CD4-positive, alpha-beta T cell (primary cell): ENCODE measurements around the gene PLCB3. TPM values are rescaled to one million over a fixed set of nuclear protein-coding genes. Genes with fewer than 3 reads are reported as not detected.
A peak's percentile ranks its signal among the peaks of the same experiment; 100 is the strongest.

Source experiments
- ATAC-seq: fragments of 200-7000 bp; cut with Tn5 transposase; one replicate; pipeline ENCODE4 v1.10.0; 2022; ENCODE audit warnings: mild to moderate bottlenecking; ENCODE audit not compliant: poor library complexity
- CTCF ChIA-PET: fragments of 350-600 bp; sonication (Branson Sonifier 250); formaldehyde crosslinking; loops from one replicate; lab custom pipeline; 2021; ENCODE audit warnings: antibody characterized with exemption, inconsistent platforms; lab: Charles Lee
- POLR2A ChIA-PET: fragments of 350-600 bp; sonication (Branson Sonifier 250); formaldehyde crosslinking; loops from one replicate; lab custom pipeline; 2021; ENCODE audit warnings: antibody characterized with exemption, inconsistent platforms; lab: Charles Lee
- DNase-seq, 14 experiments: peaks; one replicate each; pipeline ENCODE4 v3.0.0-alpha.2; 2013 to 2020; ENCODE audit warnings: mixed read lengths in 2 of 14
- H3K27ac ChIP-seq, 2 donors: one replicate each; pipeline versions ENCODE4 v1.5.1 to v1.7.0; 2013; ENCODE audit warnings: low read length in 2 of 2, low read depth in 1 of 2, mild to moderate bottlenecking in 1 of 2
- H3K27me3 ChIP-seq, 2 experiments: 1 replicate in 1 of 2; 2 replicates in 1 of 2; pipeline versions ENCODE4 v1.6.1 to v1.7.0; 2013; ENCODE audit warnings: low read length in 2 of 2, control low read depth in 1 of 2, mild to moderate bottlenecking in 1 of 2, moderate library complexity in 1 of 2; ENCODE audit not compliant: insufficient read depth in 2 of 2, control insufficient read depth in 1 of 2
- H3K36me3 ChIP-seq: one replicate; pipeline ENCODE4 v1.6.1; 2013; ENCODE audit warnings: low read length, control low read depth; ENCODE audit not compliant: insufficient read depth
- H3K4me1 ChIP-seq: one replicate; pipeline ENCODE4 v1.6.1; 2013; ENCODE audit warnings: low read length, control low read depth; ENCODE audit not compliant: insufficient read depth
- H3K4me3 ChIP-seq: one replicate; pipeline ENCODE4 v1.5.1; 2013; ENCODE audit warnings: mild to moderate bottlenecking, low read length, moderate library complexity
- H3K9me3 ChIP-seq, 2 experiments: 1 replicate in 1 of 2; 2 replicates in 1 of 2; pipeline versions ENCODE4 v1.6.1 to v1.7.0; 2013; ENCODE audit warnings: low read length in 2 of 2, mild to moderate bottlenecking in 2 of 2, control low read depth in 1 of 2, moderate library complexity in 1 of 2; ENCODE audit not compliant: control insufficient read depth in 1 of 2, insufficient read depth in 1 of 2
- H3K27ac Mint-ChIP-seq: one replicate; pipeline ENCODE4 v1.8.0; 2020; ENCODE audit warnings: mixed read lengths
- H3K27me3 Mint-ChIP-seq: one replicate; pipeline ENCODE4 v1.8.0; 2021; ENCODE audit warnings: mixed read lengths
- H3K36me3 Mint-ChIP-seq: one replicate; pipeline ENCODE4 v1.8.0; 2021; ENCODE audit warnings: low read depth, mixed read lengths
- H3K4me1 Mint-ChIP-seq: one replicate; pipeline ENCODE4 v1.8.0; 2021; ENCODE audit warnings: low read depth, mixed read lengths
- H3K4me3 Mint-ChIP-seq: one replicate; pipeline ENCODE4 v1.8.0; 2020; ENCODE audit warnings: mild to moderate bottlenecking, mixed read lengths
- H3K9me3 Mint-ChIP-seq: one replicate; pipeline ENCODE4 v1.8.0; 2020; ENCODE audit warnings: mixed read lengths
- CTCF ChIP-seq: fragments of 200-600 bp; IDR thresholded peaks from one replicate; pipeline ENCODE4 v1.8.0; 2022; ENCODE audit warnings: antibody characterized with exemption, mild to moderate bottlenecking
- intact Hi-C, 2 experiments: fragments of 100-400 bp; cut with DNase I in 1 of 2; cut with micrococcal nuclease in 1 of 2; formaldehyde crosslinking; loops; one replicate each; pipeline versions ENCODE4 v1.15.1 to v1.9.0; 2023 to 2025; cut with DNase I, micrococcal nuclease
- total RNA-seq, 174 experiments: library from RNA in 2 of 174; stranded (reverse) in 2 of 174; gene quantifications; one replicate each; pipeline ENCODE4 v1.2.3 and lab custom pipeline; 2021 to 2026

PLCB3 gene
- total RNA-seq, 2 experiments from 2014 or later: 2.5 to 2.7 TPM

DNA sequence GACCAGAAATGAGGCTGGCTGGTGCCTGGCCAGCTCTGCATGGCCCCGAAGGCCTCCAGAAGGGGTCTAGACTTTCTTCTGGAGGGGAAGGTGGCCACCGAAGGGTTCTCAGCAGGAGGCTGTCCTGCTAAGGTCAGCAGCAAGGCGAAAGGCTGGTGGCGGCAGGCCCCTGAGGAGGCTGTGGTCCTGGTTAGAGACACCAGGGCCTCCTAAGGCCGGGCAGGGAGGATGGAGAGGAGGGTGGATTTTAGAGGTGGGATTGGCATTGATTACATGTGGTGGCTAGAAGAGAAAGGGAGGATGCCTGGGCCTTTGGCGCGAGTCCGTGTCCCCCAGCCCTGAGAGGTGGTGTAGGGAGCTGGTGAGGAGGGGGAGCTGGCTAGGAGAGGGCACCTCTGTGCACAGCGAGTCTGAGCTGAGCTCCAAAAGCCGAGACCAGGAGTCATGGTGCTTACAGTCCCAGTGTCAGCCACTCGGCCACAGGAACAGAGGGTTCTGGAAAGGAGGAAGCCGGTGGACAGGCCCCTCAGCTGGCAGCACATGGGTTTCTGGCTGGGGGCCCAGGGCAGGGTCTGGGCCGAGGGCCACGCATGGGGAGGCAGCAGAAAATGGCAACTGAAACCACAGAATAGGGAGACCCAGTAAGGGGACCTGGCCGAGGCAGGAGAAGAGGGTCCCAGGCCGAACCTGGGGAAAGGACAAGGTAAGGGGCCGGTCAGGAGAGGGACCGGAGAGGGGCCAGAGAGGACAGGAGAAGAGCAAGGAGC is 42.4 kb upstream of the PLCB3 start:
- ATAC-seq (no peak), DNase-seq (no peak)
- Histone ChIP-seq H3K36me3 (peaks cover 50% of the 10 kb centered on the region), H3K27ac (peak overlapping the region; percentile 86 to 90), H3K4me1 (peaks cover 61% of the 10 kb centered on the region), H3K27me3 (no peaks in the 10 kb centered on the region), H3K4me3 (peak overlapping the region; percentile 100), H3K9me3 (no peaks in the 10 kb centered on the region)
- Mint-ChIP-seq H3K27me3 (no peaks in the 10 kb centered on the region), H3K27ac (peak overlapping the region; percentile 93), H3K4me3 (peak overlapping the region; percentile 56), H3K4me1 (peaks cover 43% of the 10 kb centered on the region), H3K9me3 (no peaks in the 10 kb centered on the region), H3K36me3 (peaks cover 71% of the 10 kb centered on the region)
- no peak for TF ChIP-seq CTCF
- ChIA-PET CTCF (interaction anchor here (5.4 kb wide), 1 partner anchor 94 kb away, joined by 123 read pairs; the partner anchor contains the start of genes CATSPERZ and ESRRA), POLR2A (interaction anchor here (0.7 to 7.1 kb wide), 11 partner anchors 16 to 109 kb away, joined by 3 to 116 read pairs (median 64); partner anchors contain the start of genes CATSPERZ, DNAJC4, ESRRA and NUDT22)
- intact Hi-C loops: loop anchor here (5.0 kb wide), 1 partner anchor 33 kb away; the partner anchor contains the start of gene FKBP2 (in 2 of the 2)

DNA sequence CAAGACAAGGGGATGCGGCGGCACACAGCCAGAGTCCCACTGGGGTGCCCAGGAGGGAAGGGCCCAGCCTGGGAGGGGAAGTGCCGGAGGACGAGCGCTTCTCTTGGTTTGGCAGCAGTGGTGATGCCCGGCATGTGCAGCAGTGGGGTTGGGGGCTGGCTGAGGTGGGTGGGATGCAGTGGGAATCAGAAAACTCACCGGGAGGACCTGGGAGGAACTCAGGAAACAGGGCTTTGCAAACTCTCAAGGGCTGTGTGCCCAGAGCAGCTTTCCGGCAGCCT is 41.8 kb upstream of the PLCB3 start:
- ATAC-seq (no peak), DNase-seq (no peak)
- intact Hi-C loops: loop anchor here (5.0 kb wide), 1 partner anchor 33 kb away; the partner anchor contains the start of gene FKBP2 (in 2 of the 2)
- Mint-ChIP-seq H3K36me3 (peaks cover 71% of the 10 kb centered on the region), H3K4me1 (peaks cover 38% of the 10 kb centered on the region), H3K4me3 (no peak overlapping the region), H3K27ac (peak overlapping the region; percentile 93), H3K27me3 (no peaks in the 10 kb centered on the region), H3K9me3 (no peaks in the 10 kb centered on the region)
- Histone ChIP-seq H3K4me3 (no peak overlapping the region), H3K27me3 (no peaks in the 10 kb centered on the region), H3K27ac (no peak overlapping the region), H3K9me3 (no peaks in the 10 kb centered on the region), H3K36me3 (peaks cover 49% of the 10 kb centered on the region), H3K4me1 (peaks cover 56% of the 10 kb centered on the region)
- no peak for TF ChIP-seq CTCF
- ChIA-PET CTCF (no interaction called here), POLR2A (interaction anchor here (0.7 to 7.1 kb wide), 6 partner anchors 15 to 60 kb away, joined by 3 to 116 read pairs (median 18); partner anchors contain the start of genes DNAJC4, FKBP2, NUDT22 and STIP1)

- H3K27me3 ChIP-seq: no peaks in the 10 kb centered on the region
- no peak for TF ChIP-seq CTCF
- peaks cover 46% of the 10 kb centered on the region for H3K4me1 ChIP-seq
- Mint-ChIP-seq H3K4me3 (no peak overlapping the region), H3K9me3 (no peaks in the 10 kb centered on the region), H3K36me3 (peaks cover 77% of the 10 kb centered on the region), H3K27me3 (no peaks in the 10 kb centered on the region), H3K4me1 (peaks cover 36% of the 10 kb centered on the region), H3K27ac (no peak overlapping the region)
- no peaks in the 10 kb centered on the region for H3K9me3 ChIP-seq
- DNase-seq (no peak), ATAC-seq (no peak)
- ChIA-PET POLR2A (interaction anchor here (1.5 to 7.1 kb wide), 3 partner anchors 15 to 31 kb away, joined by 4 to 116 read pairs (median 5); partner anchors contain the start of genes FKBP2, NUDT22, STIP1 and TRPT1), CTCF (no interaction called here)
- no peak overlapping the region for H3K27ac ChIP-seq
- intact Hi-C loops: no loop called here
- H3K36me3 ChIP-seq: peaks cover 57% of the 10 kb centered on the region
- H3K4me3 ChIP-seq: no peak overlapping the region
Measured at GRCh38 chr11:64210301-64211020, 40.9 kb upstream of the PLCB3 start.
